ENCODE results near the gene HTD2. TPM values are rescaled to one million over a fixed set of nuclear protein-coding genes. Genes with fewer than 3 reads are reported as not detected.

HTD2 gene
- total and polyA plus RNA-seq, 9 of the 15 experiments (the other 6 are each of a cell fraction or from before 2014, with no cell fraction given) = 1.8 to 22.8 (median 9.6) TPM

DNA sequence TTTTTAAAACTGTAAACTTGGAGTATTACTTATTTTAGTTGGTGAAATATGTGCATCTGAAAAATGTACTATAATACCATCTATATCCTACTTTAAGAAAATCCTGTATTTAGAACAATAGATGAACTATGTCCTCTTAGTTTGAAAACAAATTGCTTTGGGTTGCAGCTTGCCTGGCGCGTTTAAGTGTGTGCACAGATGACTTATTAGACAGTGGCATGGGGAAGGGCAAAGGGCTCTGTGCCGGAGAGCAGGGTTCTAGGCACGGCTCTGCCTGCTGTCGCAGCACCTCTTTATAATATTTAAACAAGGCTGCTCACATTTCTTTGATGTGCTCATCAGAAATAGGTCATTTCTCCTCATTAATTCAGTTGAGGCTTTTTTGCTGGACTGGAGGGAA lies 36.4 kb downstream of the HTD2 start:
- Histone ChIP-seq H2AFZ (ENCODE audit: low read depth, low read length) (no peak overlapping the region), H3K27me3 (ENCODE audit: control insufficient read depth in 2 of 2, insufficient read depth in 2 of 2, low read length in 2 of 2) (no peaks in the 10 kb centered on the region), H3K4me3 (no peak overlapping the region), H3K36me3 (ENCODE audit: control insufficient read depth, insufficient read depth, low read length) (no peaks in the 10 kb centered on the region), H4K20me1 (replicated peaks; ENCODE audit: control insufficient read depth, insufficient read depth, low read length) (no peaks in the 10 kb centered on the region), H3K4me2 (ENCODE audit: insufficient read depth, low read length) (no peak overlapping the region), H3K9me3 (replicated peaks; ENCODE audit: control insufficient read depth, insufficient read depth, low read depth, low read length) (no peaks in the 10 kb centered on the region), H3K79me2 (ENCODE audit: control insufficient read depth, insufficient read depth, low read length) (no peaks in the 10 kb centered on the region), H3K9me1 (ENCODE audit: control insufficient read depth, insufficient read depth, low read length) (no peaks in the 10 kb centered on the region), H3K9ac (ENCODE audit: insufficient read depth in 1 of 2, low read depth in 2 of 2, low read length in 2 of 2) (no peak overlapping the region), H3K4me1 (replicated peaks in 1 of 2; ENCODE audit: control insufficient read depth in 2 of 2, insufficient read depth in 2 of 2, low read length in 2 of 2) (peaks cover 0 to 2% of the 10 kb centered on the region in 2 experiments; a peak in 2 of 5 replicates), H3K27ac (ENCODE audit: extremely low read depth, low read depth, low read length) (no peak overlapping the region)
- CTCF ChIA-PET (ENCODE audit: low intra/inter-chr PET ratio) = no interaction called here
- intact Hi-C loops (cut with micrococcal nuclease) = no loop called here
- FAIRE-seq (no peak), ATAC-seq (no peak), DNase-seq (ENCODE audit: extremely low read depth in 1 of 4, low spot score in 3 of 4) (no peak)
- POLR2A ChIA-PET = no interaction called here
- TF ChIP-seq MYBL2 (IDR thresholded peaks at IDR 0.05; ENCODE audit: low read depth) (no peak), MYBL2 (CRISPR knock-in tag; IDR thresholded peaks at IDR 0.05; ENCODE audit: borderline replicate concordance) (no peak), SPI1 (IDR thresholded peaks at IDR 0.05; ENCODE audit: borderline replicate concordance, low read depth, low read length) (no peak), THRAP3 (IDR thresholded peaks at IDR 0.05; ENCODE audit: borderline replicate concordance) (no peak), FOXK1 (CRISPR knock-in tag; IDR thresholded peaks at IDR 0.05; ENCODE audit: borderline replicate concordance) (no peak), NCOA2 (IDR thresholded peaks at IDR 0.05; ENCODE audit: partially characterized antibody in 2 of 2) (no peak), TOE1 (IDR thresholded peaks at IDR 0.05; ENCODE audit: borderline replicate concordance) (no peak), TOE1 (CRISPR knock-in tag; IDR thresholded peaks at IDR 0.05; ENCODE audit: borderline replicate concordance, low read depth) (no peak), ZSCAN32 (CRISPR knock-in tag; IDR thresholded peaks at IDR 0.05) (no peak), ZNF785 (CRISPR knock-in tag; IDR thresholded peaks at IDR 0.05) (no peak), ZNF431 (CRISPR knock-in tag; IDR thresholded peaks at IDR 0.05) (no peak), ZNF561 (CRISPR knock-in tag; conservative IDR thresholded peaks at IDR 0.05) (no peak), SETDB1 (IDR thresholded peaks at IDR 0.05; ENCODE audit: low read length) (no peak)
- TF ChIP-seq, protein P1, sequence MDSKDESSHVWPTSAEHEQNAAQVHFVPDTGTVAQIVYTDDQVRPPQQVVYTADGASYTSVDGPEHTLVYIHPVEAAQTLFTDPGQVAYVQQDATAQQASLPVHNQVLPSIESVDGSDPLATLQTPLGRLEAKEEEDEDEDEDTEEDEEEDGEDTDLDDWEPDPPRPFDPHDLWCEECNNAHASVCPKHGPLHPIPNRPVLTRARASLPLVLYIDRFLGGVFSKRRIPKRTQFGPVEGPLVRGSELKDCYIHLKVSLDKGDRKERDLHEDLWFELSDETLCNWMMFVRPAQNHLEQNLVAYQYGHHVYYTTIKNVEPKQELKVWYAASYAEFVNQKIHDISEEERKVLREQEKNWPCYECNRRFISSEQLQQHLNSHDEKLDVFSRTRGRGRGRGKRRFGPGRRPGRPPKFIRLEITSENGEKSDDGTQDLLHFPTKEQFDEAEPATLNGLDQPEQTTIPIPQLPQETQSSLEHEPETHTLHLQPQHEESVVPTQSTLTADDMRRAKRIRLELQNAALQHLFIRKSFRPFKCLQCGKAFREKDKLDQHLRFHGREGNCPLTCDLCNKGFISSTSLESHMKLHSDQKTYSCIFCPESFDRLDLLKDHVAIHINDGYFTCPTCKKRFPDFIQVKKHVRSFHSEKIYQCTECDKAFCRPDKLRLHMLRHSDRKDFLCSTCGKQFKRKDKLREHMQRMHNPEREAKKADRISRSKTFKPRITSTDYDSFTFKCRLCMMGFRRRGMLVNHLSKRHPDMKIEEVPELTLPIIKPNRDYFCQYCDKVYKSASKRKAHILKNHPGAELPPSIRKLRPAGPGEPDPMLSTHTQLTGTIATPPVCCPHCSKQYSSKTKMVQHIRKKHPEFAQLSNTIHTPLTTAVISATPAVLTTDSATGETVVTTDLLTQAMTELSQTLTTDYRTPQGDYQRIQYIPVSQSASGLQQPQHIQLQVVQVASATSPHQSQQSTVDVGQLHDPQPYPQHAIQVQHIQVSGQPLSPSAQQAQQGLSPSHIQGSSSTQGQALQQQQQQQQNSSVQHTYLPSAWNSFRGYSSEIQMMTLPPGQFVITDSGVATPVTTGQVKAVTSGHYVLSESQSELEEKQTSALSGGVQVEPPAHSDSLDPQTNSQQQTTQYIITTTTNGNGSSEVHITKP (IDR thresholded peaks at IDR 0.05; ENCODE audit: partially characterized antibody) = no peak
- TF ChIP-seq, protein P2, sequence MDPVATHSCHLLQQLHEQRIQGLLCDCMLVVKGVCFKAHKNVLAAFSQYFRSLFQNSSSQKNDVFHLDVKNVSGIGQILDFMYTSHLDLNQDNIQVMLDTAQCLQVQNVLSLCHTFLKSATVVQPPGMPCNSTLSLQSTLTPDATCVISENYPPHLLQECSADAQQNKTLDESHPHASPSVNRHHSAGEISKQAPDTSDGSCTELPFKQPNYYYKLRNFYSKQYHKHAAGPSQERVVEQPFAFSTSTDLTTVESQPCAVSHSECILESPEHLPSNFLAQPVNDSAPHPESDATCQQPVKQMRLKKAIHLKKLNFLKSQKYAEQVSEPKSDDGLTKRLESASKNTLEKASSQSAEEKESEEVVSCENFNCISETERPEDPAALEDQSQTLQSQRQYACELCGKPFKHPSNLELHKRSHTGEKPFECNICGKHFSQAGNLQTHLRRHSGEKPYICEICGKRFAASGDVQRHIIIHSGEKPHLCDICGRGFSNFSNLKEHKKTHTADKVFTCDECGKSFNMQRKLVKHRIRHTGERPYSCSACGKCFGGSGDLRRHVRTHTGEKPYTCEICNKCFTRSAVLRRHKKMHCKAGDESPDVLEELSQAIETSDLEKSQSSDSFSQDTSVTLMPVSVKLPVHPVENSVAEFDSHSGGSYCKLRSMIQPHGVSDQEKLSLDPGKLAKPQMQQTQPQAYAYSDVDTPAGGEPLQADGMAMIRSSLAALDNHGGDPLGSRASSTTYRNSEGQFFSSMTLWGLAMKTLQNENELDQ (CRISPR knock-in tag; IDR thresholded peaks at IDR 0.05; ENCODE audit: borderline replicate concordance) = no peak
- in situ Hi-C loops (cut with MboI) = no loop called here
- BruUV-seq (replicated peaks) = no TSS peak
- WGBS (ENCODE audit: insufficient coverage, low coverage, missing lambda C conversion rate) = 94% methylated on average over 5 of the region's 5 CpGs

Measured in K562 (cell line).